Measurements from ENCODE around the gene MAMDC2. TPM values are rescaled to one million over a fixed set of nuclear protein-coding genes. Genes with fewer than 3 reads are reported as not detected.

Gene MAMDC2
- total and polyA plus RNA-seq, 2 of the 4 experiments (the other 2 are of a cell fraction) = 5.0 to 5.2 TPM

GRCh38 chr9:70220216-70220615 is 176.6 kb downstream of the MAMDC2 start:
- H3K27me3 ChIP-seq (ENCODE audit: control insufficient read depth, insufficient read depth, low read length) = no peaks in the 10 kb centered on the region
- no peak overlapping the region for H3K18ac ChIP-seq (ENCODE audit: low read depth, low read length)
- H2AFZ ChIP-seq (replicated peaks; ENCODE audit: low read length, poor library complexity) = no peak overlapping the region
- no peak overlapping the region for H4K5ac ChIP-seq (ENCODE audit: low read depth, low read length)
- no TSS peak for BruUV-seq (replicated peaks)
- no peak overlapping the region for H2BK20ac ChIP-seq (ENCODE audit: low read depth, low read length)
- H3K4me3 ChIP-seq (ENCODE audit: insufficient read depth, low read depth, low read length) = no peak overlapping the region
- H4K91ac ChIP-seq (ENCODE audit: insufficient read depth, low read depth, low read length) = no peak overlapping the region
- no peak overlapping the region for H4K8ac ChIP-seq (ENCODE audit: low read depth in 2 of 2, low read length in 2 of 2)
- H3K56ac ChIP-seq (ENCODE audit: extremely low read depth, insufficient read depth, low read length) = no peak overlapping the region
- intact Hi-C loops (cut with micrococcal nuclease) (loop anchor here (10.0 kb wide), 3 partner anchors 335 to 545 kb away; partner anchors contain the start of gene APBA1), dilution Hi-C loops (cut with HindIII; ENCODE audit: low sequenced_read_pairs, unreplicated experiment) (no loop called here), in situ Hi-C loops (cut with MboI; ENCODE audit: low sequenced_read_pairs) (loop anchor here (10.0 kb wide), 2 partner anchors 105 to 795 kb away; no protein-coding TSS in a partner anchor)
- H3K4me2 ChIP-seq (ENCODE audit: low read depth, low read length) = no peak overlapping the region
- 0 out of 2 replicates have a peak, but pooled peaks cover 9% of the 10 kb centered on the region for H3K9me1 ChIP-seq (ENCODE audit: insufficient read depth, low read length)
- TF ChIP-seq, protein P1, sequence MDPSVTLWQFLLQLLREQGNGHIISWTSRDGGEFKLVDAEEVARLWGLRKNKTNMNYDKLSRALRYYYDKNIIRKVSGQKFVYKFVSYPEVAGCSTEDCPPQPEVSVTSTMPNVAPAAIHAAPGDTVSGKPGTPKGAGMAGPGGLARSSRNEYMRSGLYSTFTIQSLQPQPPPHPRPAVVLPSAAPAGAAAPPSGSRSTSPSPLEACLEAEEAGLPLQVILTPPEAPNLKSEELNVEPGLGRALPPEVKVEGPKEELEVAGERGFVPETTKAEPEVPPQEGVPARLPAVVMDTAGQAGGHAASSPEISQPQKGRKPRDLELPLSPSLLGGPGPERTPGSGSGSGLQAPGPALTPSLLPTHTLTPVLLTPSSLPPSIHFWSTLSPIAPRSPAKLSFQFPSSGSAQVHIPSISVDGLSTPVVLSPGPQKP (IDR thresholded peaks at IDR 0.05; ENCODE audit: borderline replicate concordance, low read depth, low read length) = no peak
- no peak for TF ChIP-seq CEBPB (IDR thresholded peaks at IDR 0.05; ENCODE audit: low read depth, low read length)
- TF ChIP-seq CHD1 (IDR thresholded peaks at IDR 0.05; ENCODE audit: low read depth, low read length) = no peak
- TF ChIP-seq NFE2L2 (IDR thresholded peaks at IDR 0.05; ENCODE audit: low read depth, low read length) = no peak
- no peak for TF ChIP-seq RAD21 (IDR thresholded peaks at IDR 0.05; ENCODE audit: low read length)
- no peak for TF ChIP-seq FOS (IDR thresholded peaks at IDR 0.05; ENCODE audit: low read depth, low read length)
- no peak for TF ChIP-seq MXI1 (IDR thresholded peaks at IDR 0.05; ENCODE audit: borderline replicate concordance, low read depth, low read length)
- no peak for TF ChIP-seq MAFK (IDR thresholded peaks at IDR 0.05; ENCODE audit: low read depth, low read length)
- no peak for TF ChIP-seq POLR2A (IDR thresholded peaks at IDR 0.05; ENCODE audit: low read depth, low read length)
- TF ChIP-seq BHLHE40 (IDR thresholded peaks at IDR 0.05; ENCODE audit: low read depth, low read length) = no peak
- TF ChIP-seq SMC3 (IDR thresholded peaks at IDR 0.05; ENCODE audit: low read depth, low read length) = no peak
- no peak for TF ChIP-seq MAZ (IDR thresholded peaks at IDR 0.05; ENCODE audit: borderline replicate concordance, low read depth, low read length)
- TF ChIP-seq USF2 (IDR thresholded peaks at IDR 0.05; ENCODE audit: low read depth, low read length) = no peak
- no peak for TF ChIP-seq RCOR1 (IDR thresholded peaks at IDR 0.05; ENCODE audit: insufficient replicate concordance, low read length)
- TF ChIP-seq RFX5 (IDR thresholded peaks at IDR 0.05; ENCODE audit: low read depth, low read length) = no peak
- TF ChIP-seq, protein P2, sequence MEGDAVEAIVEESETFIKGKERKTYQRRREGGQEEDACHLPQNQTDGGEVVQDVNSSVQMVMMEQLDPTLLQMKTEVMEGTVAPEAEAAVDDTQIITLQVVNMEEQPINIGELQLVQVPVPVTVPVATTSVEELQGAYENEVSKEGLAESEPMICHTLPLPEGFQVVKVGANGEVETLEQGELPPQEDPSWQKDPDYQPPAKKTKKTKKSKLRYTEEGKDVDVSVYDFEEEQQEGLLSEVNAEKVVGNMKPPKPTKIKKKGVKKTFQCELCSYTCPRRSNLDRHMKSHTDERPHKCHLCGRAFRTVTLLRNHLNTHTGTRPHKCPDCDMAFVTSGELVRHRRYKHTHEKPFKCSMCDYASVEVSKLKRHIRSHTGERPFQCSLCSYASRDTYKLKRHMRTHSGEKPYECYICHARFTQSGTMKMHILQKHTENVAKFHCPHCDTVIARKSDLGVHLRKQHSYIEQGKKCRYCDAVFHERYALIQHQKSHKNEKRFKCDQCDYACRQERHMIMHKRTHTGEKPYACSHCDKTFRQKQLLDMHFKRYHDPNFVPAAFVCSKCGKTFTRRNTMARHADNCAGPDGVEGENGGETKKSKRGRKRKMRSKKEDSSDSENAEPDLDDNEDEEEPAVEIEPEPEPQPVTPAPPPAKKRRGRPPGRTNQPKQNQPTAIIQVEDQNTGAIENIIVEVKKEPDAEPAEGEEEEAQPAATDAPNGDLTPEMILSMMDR (conservative IDR thresholded peaks at IDR 0.05; ENCODE audit: low read depth, low read length) = no peak
- no peak overlapping the region for H3K27ac ChIP-seq (ENCODE audit: insufficient read depth, low read length)
- ChIA-PET CTCF (no interaction called here), POLR2A (ENCODE audit: unreplicated experiment) (no interaction called here)
- H3K9me3 ChIP-seq (ENCODE audit: control insufficient read depth, insufficient read depth, low read length) = no peaks in the 10 kb centered on the region
- peaks cover 0 to 6% of the 10 kb centered on the region in 2 experiments; a peak in 2 of 4 replicates for H3K79me1 ChIP-seq (ENCODE audit: low read depth in 1 of 2, low read length in 2 of 2)
- no peaks in the 10 kb centered on the region for H3K36me3 ChIP-seq (ENCODE audit: control insufficient read depth, insufficient read depth, low read length)
- ATAC-seq (ENCODE audit: low read depth) = no peak
- WGBS, 2 experiments (ENCODE audit: extremely low coverage in 2 of 2, insufficient read length in 1 of 2) = no CpG with 5 or more reads among the region's 2 CpGs
- no peak overlapping the region for H3K9ac ChIP-seq (ENCODE audit: low read depth, low read length)
- H3K23ac ChIP-seq (ENCODE audit: low read depth, low read length) = no peak overlapping the region
- no peak overlapping the region for H2BK120ac ChIP-seq (ENCODE audit: low read depth, low read length)
- H3K4me1 ChIP-seq (ENCODE audit: control insufficient read depth, insufficient read depth, low read length) = peaks cover 2% of the 10 kb centered on the region
- H4K20me1 ChIP-seq (ENCODE audit: insufficient read depth, low read length) = no peaks in the 10 kb centered on the region
- no peak overlapping the region for H2AK9ac ChIP-seq (replicated peaks; ENCODE audit: low read depth, low read length, poor library complexity)
- no peak overlapping the region for H2BK15ac ChIP-seq (ENCODE audit: low read depth, low read length)
- no peak for DNase-seq
- no peak overlapping the region for H3K14ac ChIP-seq (replicated peaks; ENCODE audit: low read depth, low read length)
- H3K4ac ChIP-seq (ENCODE audit: low read depth, low read length) = no peak overlapping the region
- H2AK5ac ChIP-seq (ENCODE audit: low read depth, low read length) = no peak overlapping the region
- no peak overlapping the region for H2BK5ac ChIP-seq (ENCODE audit: low read depth, low read length, poor library complexity, severe bottlenecking)

Data from IMR-90 (cell line).